Esophagus squamous epithelium (tissue), 4 donors: ENCODE results near the gene CEMIP.

ENCODE experiments used
- CTCF ChIP-seq, 6 experiments: fragments of 450-650 bp in 4 of 6; fragments of 200-600 bp in 2 of 6; sonication (generic) in 2 of 6; IDR thresholded peaks; one replicate each; pipeline ENCODE4 v1.5.1; 2016 to 2019; ENCODE audit warnings: antibody characterized with exemption in 6 of 6, mild to moderate bottlenecking in 4 of 6, moderate library complexity in 4 of 6
- POLR2A ChIP-seq, 4 donors: fragments of 450-650 bp; IDR thresholded peaks; one replicate each; pipeline ENCODE4 v1.6.1; 2017; ENCODE audit warnings: antibody characterized with exemption in 4 of 4, mild to moderate bottlenecking in 4 of 4, moderate library complexity in 3 of 4

GRCh38 chr15:80921736-80922410, 142.7 kb downstream of the CEMIP start:
- no peak for TF ChIP-seq CTCF (IDR thresholded peaks at IDR 0.05)
- no peak for TF ChIP-seq POLR2A (IDR thresholded peaks at IDR 0.05)
